PC-9 (cell line): ENCODE data around the gene NF2.

Experiments used
- EZH2 ChIP-seq: fragments of 200-600 bp; sonication (generic); IDR thresholded peaks from 2 replicates; pipeline ENCODE4 v1.8.0; 2017; ENCODE audit warnings: antibody characterized with exemption, low read depth
- TF ChIP-seq, protein P1 (sequence below): fragments of 200-600 bp; sonication (generic); conservative IDR thresholded peaks from 2 replicates; pipeline ENCODE4 v1.6.1; 2017; ENCODE audit warnings: mixed run types, antibody characterized with exemption, mild to moderate bottlenecking, moderate library complexity

- TF ChIP-seq, protein P1, sequence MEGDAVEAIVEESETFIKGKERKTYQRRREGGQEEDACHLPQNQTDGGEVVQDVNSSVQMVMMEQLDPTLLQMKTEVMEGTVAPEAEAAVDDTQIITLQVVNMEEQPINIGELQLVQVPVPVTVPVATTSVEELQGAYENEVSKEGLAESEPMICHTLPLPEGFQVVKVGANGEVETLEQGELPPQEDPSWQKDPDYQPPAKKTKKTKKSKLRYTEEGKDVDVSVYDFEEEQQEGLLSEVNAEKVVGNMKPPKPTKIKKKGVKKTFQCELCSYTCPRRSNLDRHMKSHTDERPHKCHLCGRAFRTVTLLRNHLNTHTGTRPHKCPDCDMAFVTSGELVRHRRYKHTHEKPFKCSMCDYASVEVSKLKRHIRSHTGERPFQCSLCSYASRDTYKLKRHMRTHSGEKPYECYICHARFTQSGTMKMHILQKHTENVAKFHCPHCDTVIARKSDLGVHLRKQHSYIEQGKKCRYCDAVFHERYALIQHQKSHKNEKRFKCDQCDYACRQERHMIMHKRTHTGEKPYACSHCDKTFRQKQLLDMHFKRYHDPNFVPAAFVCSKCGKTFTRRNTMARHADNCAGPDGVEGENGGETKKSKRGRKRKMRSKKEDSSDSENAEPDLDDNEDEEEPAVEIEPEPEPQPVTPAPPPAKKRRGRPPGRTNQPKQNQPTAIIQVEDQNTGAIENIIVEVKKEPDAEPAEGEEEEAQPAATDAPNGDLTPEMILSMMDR, result no peak
- no peak for TF ChIP-seq EZH2
These were observed at the start of gene NF2 for GRCh38 chr22:29603358-29604075.
